GM23338 (cell line): Measurements from ENCODE around the gene TRPC4. TPM values are rescaled to one million over a fixed set of nuclear protein-coding genes. Genes with fewer than 3 reads are reported as not detected.
A peak's percentile ranks its signal among the peaks of the same experiment; 100 is the strongest.

Experiments
- ATAC-seq: fragments of 200-7000 bp; cut with Tn5 transposase; 3 replicates; pipeline ENCODE4 v1.9.1; 2020
- DNase-seq: peaks from one replicate; pipeline ENCODE4 v3.0.0-alpha.2; 2015; ENCODE audit warnings: low spot score
- H2AFZ ChIP-seq: fragments of 200-600 bp; sonication (generic); 2 replicates; pipeline ENCODE4 v1.8.0; 2016; ENCODE audit warnings: antibody characterized with exemption, mild to moderate bottlenecking, moderate library complexity
- H3F3A ChIP-seq: fragments of 200-600 bp; sonication (generic); replicated peaks from 2 replicates; pipeline ENCODE4 v1.8.0; 2017; ENCODE audit warnings: antibody characterized with exemption, mixed run types, low read depth
- H3K27ac ChIP-seq: fragments of 200-600 bp; sonication (generic); 2 replicates; pipeline ENCODE4 v1.6.1; 2016; ENCODE audit warnings: low read depth
- H3K27me3 ChIP-seq: fragments of 200-600 bp; sonication (generic); 2 replicates; pipeline ENCODE4 v1.8.0; 2016; ENCODE audit warnings: mild to moderate bottlenecking, mixed run types, moderate library complexity; ENCODE audit not compliant: insufficient read depth
- H3K36me3 ChIP-seq: fragments of 200-600 bp; sonication (generic); 2 replicates; pipeline ENCODE4 v1.8.0; 2016; ENCODE audit warnings: mild to moderate bottlenecking; ENCODE audit not compliant: insufficient read depth
- H3K4me1 ChIP-seq: fragments of 200-600 bp; sonication (generic); 2 replicates; pipeline ENCODE4 v1.8.0; 2016; ENCODE audit warnings: mild to moderate bottlenecking, moderate library complexity; ENCODE audit not compliant: insufficient read depth
- H3K4me2 ChIP-seq: fragments of 200-600 bp; sonication (generic); 2 replicates; pipeline ENCODE4 v1.7.1; 2017; ENCODE audit warnings: mixed run types
- H3K4me3 ChIP-seq: fragments of 200-600 bp; sonication (generic); 2 replicates; pipeline ENCODE4 v1.6.1; 2016; ENCODE audit warnings: mixed run types
- H3K79me2 ChIP-seq: fragments of 200-600 bp; sonication (generic); replicated peaks from 2 replicates; pipeline ENCODE4 v1.8.0; 2017; ENCODE audit warnings: mild to moderate bottlenecking; ENCODE audit not compliant: insufficient read depth
- H3K9me2 ChIP-seq: fragments of 200-600 bp; sonication (generic); 2 replicates; pipeline ENCODE4 v1.8.0; 2017; ENCODE audit not compliant: insufficient read depth
- H4K20me1 ChIP-seq: fragments of 200-600 bp; sonication (generic); replicated peaks from 2 replicates; pipeline ENCODE4 v1.8.0; 2017; ENCODE audit warnings: mild to moderate bottlenecking; ENCODE audit not compliant: insufficient read depth
- H3K27ac Mint-ChIP-seq: 2 replicates; pipeline ENCODE4 v1.8.0; 2020; ENCODE audit warnings: inconsistent platforms, mild to moderate bottlenecking, moderate library complexity, mixed read lengths
- H3K27me3 Mint-ChIP-seq: 3 replicates; pipeline ENCODE4 v1.8.0; 2022; ENCODE audit warnings: low read depth, mild to moderate bottlenecking, moderate library complexity, mixed read lengths, inconsistent platforms; ENCODE audit not compliant: insufficient read depth, poor library complexity
- H3K36me3 Mint-ChIP-seq: 3 replicates; pipeline ENCODE4 v1.8.0; 2021; ENCODE audit warnings: low read depth, mild to moderate bottlenecking, inconsistent platforms, moderate library complexity, mixed read lengths
- H3K4me1 Mint-ChIP-seq: 3 replicates; pipeline ENCODE4 v1.8.0; 2020; ENCODE audit warnings: mild to moderate bottlenecking, inconsistent platforms, mixed read lengths
- H3K4me3 Mint-ChIP-seq: 3 replicates; pipeline ENCODE4 v1.8.0; 2021; ENCODE audit warnings: moderate library complexity, mild to moderate bottlenecking, inconsistent platforms, mixed read lengths
- H3K9me3 Mint-ChIP-seq: 3 replicates; pipeline ENCODE4 v1.8.0; 2020; ENCODE audit warnings: moderate library complexity, mild to moderate bottlenecking, inconsistent platforms, mixed read lengths
- CREB1 ChIP-seq: fragments of 250-450 bp; sonication (Bioruptor Pico); IDR thresholded peaks from 2 replicates; pipeline ENCODE4 v1.5.0; 2020; ENCODE audit warnings: low read depth, mild to moderate bottlenecking, moderate library complexity
- CTCF ChIP-seq, 2 experiments: fragments of 200-600 bp in 1 of 2; sonication (generic) in 1 of 2; conservative IDR thresholded peaks; 2 replicates each; pipeline versions ENCODE4 v1.5.1 to v1.6.1; 2016 to 2017; ENCODE audit warnings: antibody characterized with exemption in 2 of 2, low read depth in 2 of 2, mild to moderate bottlenecking in 2 of 2, moderate library complexity in 1 of 2
- ETS1 ChIP-seq: IDR thresholded peaks from 2 replicates; pipeline ENCODE4 v1.6.1; 2016; ENCODE audit warnings: antibody characterized with exemption
- EZH2 ChIP-seq: fragments of 200-600 bp; sonication (generic); IDR thresholded peaks from one replicate; pipeline ENCODE4 v1.8.0; 2017; ENCODE audit warnings: antibody characterized with exemption, mild to moderate bottlenecking, low read depth; ENCODE audit not compliant: unreplicated experiment
- JUNB ChIP-seq: IDR thresholded peaks from one replicate; pipeline ENCODE4 v1.6.1; 2016; ENCODE audit warnings: antibody characterized with exemption; ENCODE audit not compliant: unreplicated experiment
- NANOG ChIP-seq: IDR thresholded peaks from 2 replicates; pipeline ENCODE4 v1.6.1; 2016; ENCODE audit warnings: antibody characterized with exemption, borderline replicate concordance
- POLR2AphosphoS5 ChIP-seq: IDR thresholded peaks from 2 replicates; pipeline ENCODE4 v1.6.1; 2016; ENCODE audit warnings: antibody characterized with exemption, low read depth
- STAT1 ChIP-seq: IDR thresholded peaks from one replicate; pipeline ENCODE4 v1.6.1; 2016; ENCODE audit warnings: antibody characterized with exemption; ENCODE audit not compliant: unreplicated experiment
- ZNF114 ChIP-seq: fragments of 250-450 bp; sonication (Bioruptor Pico); IDR thresholded peaks from 2 replicates; pipeline ENCODE4 v1.5.0; 2020; ENCODE audit warnings: mild to moderate bottlenecking, moderate library complexity
- ZNF331 ChIP-seq: fragments of 250-450 bp; sonication (Bioruptor Pico); IDR thresholded peaks from 2 replicates; pipeline ENCODE4 v1.5.0; 2020; ENCODE audit warnings: low read depth, mild to moderate bottlenecking, moderate library complexity
- polyA plus RNA-seq: library from polyadenylated mRNA; unstranded; fragments of >200 nt; fragmentation: Nextera tagmentation; extraction: Ambion mirVana; gene quantifications from 2 replicates; pipeline ENCODE4 v1.2.1, GENCODE V29; 2016
- total RNA-seq: library from RNA; depleted of rRNA; stranded (reverse); fragments of >200 nt; shearing (Covaris generic); gene quantifications from 2 replicates; pipeline ENCODE4 v1.2.3, GENCODE V29; 2014
- TF ChIP-seq, protein P1 (sequence below): fragments of 250-450 bp; sonication (Bioruptor Pico); IDR thresholded peaks from 2 replicates; pipeline ENCODE4 v1.5.0; 2020; ENCODE audit warnings: mild to moderate bottlenecking, moderate library complexity

TRPC4 gene
- total and polyA plus RNA-seq, 2 experiments from 2014 or later: 1.1 to 2.1 TPM

GRCh38 chr13:37878921-37879320 is 9.3 kb upstream of the TRPC4 start (continued):
- TF ChIP-seq, protein P1, sequence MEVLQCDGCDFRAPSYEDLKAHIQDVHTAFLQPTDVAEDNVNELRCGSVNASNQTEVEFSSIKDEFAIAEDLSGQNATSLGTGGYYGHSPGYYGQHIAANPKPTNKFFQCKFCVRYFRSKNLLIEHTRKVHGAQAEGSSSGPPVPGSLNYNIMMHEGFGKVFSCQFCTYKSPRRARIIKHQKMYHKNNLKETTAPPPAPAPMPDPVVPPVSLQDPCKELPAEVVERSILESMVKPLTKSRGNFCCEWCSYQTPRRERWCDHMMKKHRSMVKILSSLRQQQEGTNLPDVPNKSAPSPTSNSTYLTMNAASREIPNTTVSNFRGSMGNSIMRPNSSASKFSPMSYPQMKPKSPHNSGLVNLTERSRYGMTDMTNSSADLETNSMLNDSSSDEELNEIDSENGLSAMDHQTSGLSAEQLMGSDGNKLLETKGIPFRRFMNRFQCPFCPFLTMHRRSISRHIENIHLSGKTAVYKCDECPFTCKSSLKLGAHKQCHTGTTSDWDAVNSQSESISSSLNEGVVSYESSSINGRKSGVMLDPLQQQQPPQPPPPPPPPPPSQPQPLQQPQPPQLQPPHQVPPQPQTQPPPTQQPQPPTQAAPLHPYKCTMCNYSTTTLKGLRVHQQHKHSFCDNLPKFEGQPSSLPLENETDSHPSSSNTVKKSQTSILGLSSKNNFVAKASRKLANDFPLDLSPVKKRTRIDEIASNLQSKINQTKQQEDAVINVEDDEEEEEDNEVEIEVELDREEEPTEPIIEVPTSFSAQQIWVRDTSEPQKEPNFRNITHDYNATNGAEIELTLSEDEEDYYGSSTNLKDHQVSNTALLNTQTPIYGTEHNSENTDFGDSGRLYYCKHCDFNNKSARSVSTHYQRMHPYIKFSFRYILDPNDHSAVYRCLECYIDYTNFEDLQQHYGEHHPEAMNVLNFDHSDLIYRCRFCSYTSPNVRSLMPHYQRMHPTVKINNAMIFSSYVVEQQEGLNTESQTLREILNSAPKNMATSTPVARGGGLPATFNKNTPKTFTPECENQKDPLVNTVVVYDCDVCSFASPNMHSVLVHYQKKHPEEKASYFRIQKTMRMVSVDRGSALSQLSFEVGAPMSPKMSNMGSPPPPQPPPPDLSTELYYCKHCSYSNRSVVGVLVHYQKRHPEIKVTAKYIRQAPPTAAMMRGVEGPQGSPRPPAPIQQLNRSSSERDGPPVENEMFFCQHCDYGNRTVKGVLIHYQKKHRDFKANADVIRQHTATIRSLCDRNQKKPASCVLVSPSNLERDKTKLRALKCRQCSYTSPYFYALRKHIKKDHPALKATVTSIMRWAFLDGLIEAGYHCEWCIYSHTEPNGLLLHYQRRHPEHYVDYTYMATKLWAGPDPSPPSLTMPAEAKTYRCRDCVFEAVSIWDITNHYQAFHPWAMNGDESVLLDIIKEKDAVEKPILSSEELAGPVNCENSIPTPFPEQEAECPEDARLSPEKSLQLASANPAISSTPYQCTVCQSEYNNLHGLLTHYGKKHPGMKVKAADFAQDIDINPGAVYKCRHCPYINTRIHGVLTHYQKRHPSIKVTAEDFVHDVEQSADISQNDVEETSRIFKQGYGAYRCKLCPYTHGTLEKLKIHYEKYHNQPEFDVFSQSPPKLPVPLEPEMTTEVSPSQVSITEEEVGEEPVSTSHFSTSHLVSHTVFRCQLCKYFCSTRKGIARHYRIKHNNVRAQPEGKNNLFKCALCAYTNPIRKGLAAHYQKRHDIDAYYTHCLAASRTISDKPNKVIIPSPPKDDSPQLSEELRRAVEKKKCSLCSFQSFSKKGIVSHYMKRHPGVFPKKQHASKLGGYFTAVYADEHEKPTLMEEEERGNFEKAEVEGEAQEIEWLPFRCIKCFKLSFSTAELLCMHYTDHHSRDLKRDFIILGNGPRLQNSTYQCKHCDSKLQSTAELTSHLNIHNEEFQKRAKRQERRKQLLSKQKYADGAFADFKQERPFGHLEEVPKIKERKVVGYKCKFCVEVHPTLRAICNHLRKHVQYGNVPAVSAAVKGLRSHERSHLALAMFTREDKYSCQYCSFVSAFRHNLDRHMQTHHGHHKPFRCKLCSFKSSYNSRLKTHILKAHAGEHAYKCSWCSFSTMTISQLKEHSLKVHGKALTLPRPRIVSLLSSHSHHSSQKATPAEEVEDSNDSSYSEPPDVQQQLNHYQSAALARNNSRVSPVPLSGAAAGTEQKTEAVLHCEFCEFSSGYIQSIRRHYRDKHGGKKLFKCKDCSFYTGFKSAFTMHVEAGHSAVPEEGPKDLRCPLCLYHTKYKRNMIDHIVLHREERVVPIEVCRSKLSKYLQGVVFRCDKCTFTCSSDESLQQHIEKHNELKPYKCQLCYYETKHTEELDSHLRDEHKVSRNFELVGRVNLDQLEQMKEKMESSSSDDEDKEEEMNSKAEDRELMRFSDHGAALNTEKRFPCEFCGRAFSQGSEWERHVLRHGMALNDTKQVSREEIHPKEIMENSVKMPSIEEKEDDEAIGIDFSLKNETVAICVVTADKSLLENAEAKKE: no peak
- TF ChIP-seq CTCF (conservative IDR thresholded peaks at IDR 0.05; ENCODE audit: low read depth in 2 of 2) (no peak), NANOG (no peak), ETS1 (no peak), STAT1 (no peak)

DNA sequence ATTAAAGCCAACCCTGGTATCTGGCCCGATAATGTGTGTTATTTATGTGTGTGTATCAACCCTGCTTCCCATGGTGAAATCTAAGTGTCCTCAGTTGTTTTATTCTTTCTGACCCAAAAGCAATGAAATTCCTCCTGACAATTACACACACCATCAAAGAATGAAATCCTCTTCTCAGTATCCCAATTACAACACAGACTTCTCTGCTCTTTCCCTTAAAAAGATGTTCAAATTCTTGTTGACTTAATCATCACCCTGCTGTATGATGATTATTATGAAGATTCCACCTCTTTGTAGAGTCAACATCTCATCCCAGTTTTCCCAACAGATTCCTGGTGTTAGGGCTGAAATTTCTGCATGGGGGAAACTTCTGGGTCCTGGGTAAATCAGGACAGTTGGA is 8.9 kb upstream of the TRPC4 start:
- Histone ChIP-seq H3K27ac (no peak overlapping the region), H2AFZ (0 out of 2 replicates have a peak overlapping the region, but pooled peaks have one; percentile 34), H3K4me2 (no peak overlapping the region), H3K79me2 (no peaks in the 10 kb centered on the region), H3K9me2 (no peaks in the 10 kb centered on the region), H3K36me3 (no peaks in the 10 kb centered on the region), H3K4me1 (no peaks in the 10 kb centered on the region), H3K27me3 (no peaks in the 10 kb centered on the region), H3K4me3 (no peak overlapping the region), H4K20me1 (no peaks in the 10 kb centered on the region), H3F3A (no peaks in the 10 kb centered on the region)
- Mint-ChIP-seq H3K36me3 (no peaks in the 10 kb centered on the region), H3K4me1 (no peaks in the 10 kb centered on the region; the same call in 2 of the 3 replicates), H3K4me3 (no peak overlapping the region), H3K27me3 (peaks cover 2% of the 10 kb centered on the region), H3K9me3 (no peaks in the 10 kb centered on the region), H3K27ac (no peak overlapping the region)
- no peak for ATAC-seq
- no peak for DNase-seq
- no peak for TF ChIP-seq ZNF114
- no peak for TF ChIP-seq JUNB
- TF ChIP-seq CREB1 (CRISPR knock-in tag): no peak
- no peak for TF ChIP-seq NANOG
- TF ChIP-seq POLR2AphosphoS5: no peak
- no peak for TF ChIP-seq ZNF331
- TF ChIP-seq CTCF (conservative IDR thresholded peaks at IDR 0.05; ENCODE audit: low read depth in 2 of 2): no peak
- TF ChIP-seq ETS1: no peak
- TF ChIP-seq EZH2: no peak
